HTR-8/SVneo (cell line): ENCODE measurements around the gene ANKS1B.

Experiments used
- DNase-seq: peaks from one replicate; pipeline ENCODE4 v3.0.0; 2011; ENCODE audit warnings: low spot score, mixed read lengths; ENCODE audit not compliant: insufficient read length
- FAIRE-seq: peaks from 2 replicates; lab custom pipeline; 2011; peaks lifted over from hg19 to GRCh38; lab: Jason Lieb, UNC

Gene ANKS1B

DNA sequence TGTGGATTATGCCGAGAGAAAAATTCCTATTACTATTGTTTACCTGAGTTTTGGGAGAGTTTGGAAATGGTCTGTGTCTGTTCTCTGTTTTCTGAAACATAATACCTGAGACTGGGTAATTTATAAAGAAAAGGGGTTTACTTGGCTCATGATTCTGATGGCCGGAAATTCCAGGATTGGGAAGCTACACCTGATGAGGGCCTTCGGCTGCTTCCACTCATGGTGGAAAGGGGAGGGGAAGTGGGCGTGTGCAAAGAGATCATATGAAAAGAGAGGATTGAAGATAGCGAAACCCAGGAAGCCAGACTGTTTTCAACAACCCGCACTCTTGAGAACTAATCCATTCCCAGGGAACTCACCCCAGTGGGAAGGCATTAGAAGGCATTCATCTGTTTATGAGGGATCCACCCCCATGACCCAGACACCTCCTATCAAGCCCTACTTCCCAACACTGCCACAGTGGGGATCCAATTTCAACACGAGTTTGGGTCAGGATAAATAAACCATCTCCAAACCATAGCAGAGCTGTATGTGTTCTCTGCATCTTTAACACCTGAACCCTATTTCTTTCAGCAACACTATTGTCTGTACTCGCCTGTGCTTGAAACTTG is 1288.6 kb downstream of the ANKS1B start:
- FAIRE-seq: no peak
- DNase-seq: no peak

DNA sequence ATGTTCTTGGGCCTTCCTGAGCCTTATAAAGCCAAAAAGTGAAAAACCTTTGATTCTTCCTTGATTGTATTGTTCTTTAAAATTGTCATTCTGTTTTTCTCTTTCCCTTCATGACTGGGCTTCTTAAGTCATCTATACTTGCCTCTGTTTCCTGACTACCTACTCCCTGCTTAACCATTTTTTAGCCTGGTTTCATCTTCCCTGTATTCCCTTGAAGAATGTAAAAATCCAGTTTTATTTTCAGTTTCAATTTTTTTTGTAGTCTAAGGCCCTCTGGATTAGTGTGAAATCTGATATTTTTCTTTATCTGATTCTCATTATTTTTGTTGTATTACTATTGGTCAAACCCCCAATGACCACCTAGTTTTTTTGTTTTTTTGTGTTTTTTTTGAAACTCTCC is 1293.4 kb downstream of the ANKS1B start:
- no peak for DNase-seq
- FAIRE-seq: no peak

DNA sequence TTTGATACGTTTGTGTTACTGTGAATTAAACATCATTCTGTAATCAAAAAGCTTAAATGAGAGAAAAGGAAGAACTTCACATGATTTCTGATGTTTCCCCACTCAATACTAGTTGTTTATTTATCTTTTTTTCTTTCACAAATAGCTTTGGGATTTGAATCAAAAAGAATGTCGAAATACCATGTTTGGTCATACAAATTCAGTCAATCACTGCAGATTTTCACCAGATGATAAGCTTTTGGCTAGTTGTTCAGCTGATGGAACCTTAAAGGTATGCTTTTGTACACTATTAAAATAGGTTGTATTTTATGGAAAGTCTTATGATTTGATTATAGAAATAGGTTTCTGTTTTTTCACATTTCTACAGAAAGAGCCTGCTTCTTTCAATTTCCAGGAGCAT is 1298.1 kb downstream of the ANKS1B start:
- no peak for FAIRE-seq
- no peak for DNase-seq
